RWPE2 (cell line): Measurements from ENCODE around the gene DNAJB12.
"Not testable (repeated sequence)": the region's sequence is repeated elsewhere in the genome, so short reads cannot be mapped to it uniquely, and the experiment has no call there.

Experiments
- ATAC-seq: fragments of 200-7000 bp; cut with Tn5 transposase; 3 replicates; pipeline ENCODE4 v1.9.1; 2021; ENCODE audit warnings: low read depth
- DNase-seq: peaks from one replicate; pipeline ENCODE4 v3.0.0-alpha.2; 2020; ENCODE audit warnings: low spot score
- H3K27ac ChIP-seq: fragments of 450-650 bp; 2 replicates; pipeline ENCODE4 v1.5.1; 2017; ENCODE audit warnings: mild to moderate bottlenecking; ENCODE audit not compliant: poor library complexity, severe bottlenecking
- H3K27me3 ChIP-seq: fragments of 250-450 bp; sonication (Bioruptor Pico); 2 replicates; pipeline ENCODE4 v1.5.1; 2021; ENCODE audit warnings: mild to moderate bottlenecking, moderate library complexity; ENCODE audit not compliant: insufficient read depth, poor library complexity, severe bottlenecking
- H3K36me3 ChIP-seq: fragments of 250-450 bp; sonication (Bioruptor Pico); 2 replicates; pipeline ENCODE4 v1.5.1; 2020; ENCODE audit warnings: low read depth, mild to moderate bottlenecking, moderate library complexity
- H3K4me1 ChIP-seq: fragments of 250-450 bp; sonication (Bioruptor Pico); 2 replicates; pipeline ENCODE4 v1.5.1; 2021; ENCODE audit warnings: mild to moderate bottlenecking, moderate library complexity; ENCODE audit not compliant: insufficient read depth, poor library complexity, severe bottlenecking
- H3K4me3 ChIP-seq: fragments of 250-450 bp; sonication (Bioruptor Pico); 2 replicates; pipeline ENCODE4 v1.5.1; 2021; ENCODE audit warnings: mild to moderate bottlenecking, moderate library complexity; ENCODE audit not compliant: severe bottlenecking
- H3K9me3 ChIP-seq: fragments of 250-450 bp; sonication (Bioruptor Pico); 2 replicates; pipeline ENCODE4 v1.5.1; 2021; ENCODE audit warnings: mild to moderate bottlenecking, moderate library complexity; ENCODE audit not compliant: severe bottlenecking
- CTCF ChIP-seq: fragments of 450-650 bp; IDR thresholded peaks from one replicate; pipeline ENCODE4 v1.5.1; 2017; ENCODE audit warnings: mild to moderate bottlenecking, moderate library complexity; ENCODE audit not compliant: poor library complexity, severe bottlenecking

The DNAJB12 gene

GRCh38 chr10:72298592-72299519, 55.9 kb downstream of the DNAJB12 start:
- DNase-seq (no peak), ATAC-seq (peak; percentile 4)
- no peak overlapping the region for H3K4me3 ChIP-seq
- H3K27ac ChIP-seq = peak overlapping the region; percentile 94
- H3K36me3 ChIP-seq = 0 out of 2 replicates have a peak, but pooled peaks cover 6% of the 10 kb centered on the region
- no peaks in the 10 kb centered on the region for H3K9me3 ChIP-seq
- H3K4me1 ChIP-seq = peaks cover 26% of the 10 kb centered on the region
- TF ChIP-seq CTCF = no peak
- H3K27me3 ChIP-seq = no peaks in the 10 kb centered on the region

- Histone ChIP-seq H3K9me3 (no peaks in the 10 kb centered on the region), H3K27ac (peak overlapping the region; percentile 94), H3K27me3 (no peaks in the 10 kb centered on the region), H3K4me1 (peaks cover 28% of the 10 kb centered on the region), H3K36me3 (0 out of 2 replicates have a peak, but pooled peaks cover 6% of the 10 kb centered on the region), H3K4me3 (peak overlapping the region; percentile 34)
- TF ChIP-seq CTCF = no peak
- ATAC-seq (peak; percentile 90), DNase-seq (peak; percentile 98)
Observed at GRCh38 chr10:72297805-72298591, 56.7 kb downstream of the DNAJB12 start.

GRCh38 chr10:72297281-72297804, 57.4 kb downstream of the DNAJB12 start:
- DNase-seq (no peak), ATAC-seq (peak; percentile 30)
- no peak for TF ChIP-seq CTCF
- peak overlapping the region; percentile 94 for H3K27ac ChIP-seq
- no peaks in the 10 kb centered on the region for H3K27me3 ChIP-seq
- H3K4me1 ChIP-seq = peaks cover 35% of the 10 kb centered on the region
- 0 out of 2 replicates have a peak, but pooled peaks cover 6% of the 10 kb centered on the region for H3K36me3 ChIP-seq
- H3K4me3 ChIP-seq = peak overlapping the region; percentile 34
- no peaks in the 10 kb centered on the region for H3K9me3 ChIP-seq

- Histone ChIP-seq H3K27ac (peak overlapping the region; percentile 94), H3K4me3 (peak overlapping the region; percentile 34), H3K4me1 (peaks cover 38% of the 10 kb centered on the region)
- not testable (repeated sequence) for ATAC-seq, DNase-seq, H3K36me3 ChIP-seq, H3K9me3 ChIP-seq, H3K27me3 ChIP-seq
Observed at GRCh38 chr10:72296829-72297280, 57.9 kb downstream of the DNAJB12 start.

GRCh38 chr10:72295330-72295910, 59.3 kb downstream of the DNAJB12 start:
- ATAC-seq = no peak
- no peak for DNase-seq
- H3K9me3 ChIP-seq = no peaks in the 10 kb centered on the region
- H3K27me3 ChIP-seq = no peaks in the 10 kb centered on the region
- H3K27ac ChIP-seq = peak overlapping the region; percentile 94
- no peak overlapping the region for H3K4me3 ChIP-seq
- TF ChIP-seq CTCF = no peak
- 0 out of 2 replicates have a peak, but pooled peaks cover 6% of the 10 kb centered on the region for H3K36me3 ChIP-seq
- H3K4me1 ChIP-seq = peaks cover 45% of the 10 kb centered on the region
